Superior temporal gyrus (tissue), 1 donor: ENCODE measurements around the gene PAFAH2.
A peak's percentile ranks its signal among the peaks of the same experiment; 100 is the strongest.
"Not testable (repeated sequence)": the region's sequence is repeated elsewhere in the genome, so short reads cannot be mapped to it uniquely, and the experiment has no call there.

Source experiments
- DNase-seq: peaks from one replicate; pipeline ENCODE4 v3.0.0-alpha.2; 2016; ENCODE audit errors: extremely low spot score

Gene PAFAH2

DNA sequence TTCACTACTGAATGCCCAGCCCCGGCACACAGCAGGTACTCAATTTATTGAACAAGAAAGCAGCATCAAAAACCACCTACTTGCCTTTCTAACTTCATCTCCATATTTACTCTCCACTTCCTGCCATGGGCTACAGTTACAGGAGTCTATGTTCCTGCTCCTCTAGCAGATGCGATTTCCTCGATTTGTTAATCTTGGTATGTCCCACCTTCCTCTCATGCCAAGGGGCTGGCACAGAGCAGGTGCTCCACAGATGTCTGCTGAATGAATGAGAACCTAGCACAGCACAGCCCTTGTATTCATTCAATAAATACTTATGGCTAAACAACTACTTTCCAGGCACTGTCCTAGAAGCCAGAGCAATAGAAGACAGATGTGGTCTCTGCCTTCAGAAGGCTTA lies 12.2 kb downstream of the PAFAH2 start:
- DNase-seq: no peak

DNA sequence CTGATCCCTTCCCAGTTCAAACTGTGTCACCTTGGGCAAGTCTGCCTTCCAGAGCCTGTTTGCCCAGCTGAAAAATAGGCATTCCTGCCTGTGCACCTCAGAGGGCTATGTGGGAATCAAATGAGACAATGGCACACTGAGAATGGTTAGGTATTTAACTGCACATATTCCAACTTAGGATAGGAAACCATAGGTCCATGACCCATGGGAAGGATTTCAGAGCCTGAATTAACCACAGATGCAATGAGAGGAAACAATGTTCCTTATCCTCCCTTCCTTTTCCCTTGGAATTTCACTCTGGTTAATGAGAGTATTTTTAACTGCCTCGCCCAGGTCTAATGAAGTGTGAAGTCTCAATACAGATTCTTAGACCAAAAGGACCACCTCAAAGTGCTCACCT lies 12.7 kb downstream of the PAFAH2 start:
- no peak for DNase-seq

- DNase-seq: no peak
Measured at GRCh38 chr1:25979210-25979609, 18.7 kb downstream of the PAFAH2 start.

DNA sequence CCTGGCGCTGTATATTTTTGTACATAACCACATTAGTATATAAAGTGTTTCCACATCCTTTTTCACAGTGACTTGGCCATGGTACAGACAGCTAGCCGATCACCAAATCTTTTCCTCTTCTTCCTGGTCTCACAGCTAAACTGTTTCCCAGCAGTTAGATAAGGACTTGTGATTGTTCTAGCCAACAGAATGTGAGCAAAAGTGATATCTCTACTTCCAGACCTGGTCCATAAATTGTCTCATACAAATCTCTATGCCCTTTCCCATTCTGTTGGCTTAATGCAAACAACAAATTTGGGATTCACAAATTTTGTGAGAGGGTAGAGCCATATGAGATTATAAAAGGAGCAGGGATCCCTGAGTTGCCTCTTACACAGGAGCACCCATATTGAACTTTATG lies 19.5 kb downstream of the PAFAH2 start:
- no peak for DNase-seq

GRCh38 chr1:25977801-25978200 lies 20.1 kb downstream of the PAFAH2 start:
- peak; percentile 40 for DNase-seq

- peak; percentile 29 for DNase-seq
Measured at GRCh38 chr1:25973610-25974321, 24.1 kb downstream of the PAFAH2 start.

DNA sequence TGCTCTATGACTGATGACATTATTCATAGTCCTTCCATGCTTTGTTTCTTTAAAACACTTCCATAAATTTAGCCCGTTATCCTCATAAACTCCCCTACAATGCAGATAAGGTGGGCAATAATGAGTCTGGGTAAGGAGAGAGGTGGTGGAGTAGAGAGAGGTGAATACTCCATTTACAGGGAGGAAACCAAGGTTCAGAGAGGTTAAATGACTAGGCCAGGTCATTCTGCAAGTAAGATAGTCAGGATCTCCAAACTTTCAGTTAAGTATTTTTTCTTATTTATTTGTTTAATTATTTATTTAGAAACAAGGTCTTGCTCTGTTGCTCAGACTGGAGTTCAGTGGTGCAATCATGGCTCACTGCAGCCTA lies 26.1 kb downstream of the PAFAH2 start:
- DNase-seq: no peak

DNA sequence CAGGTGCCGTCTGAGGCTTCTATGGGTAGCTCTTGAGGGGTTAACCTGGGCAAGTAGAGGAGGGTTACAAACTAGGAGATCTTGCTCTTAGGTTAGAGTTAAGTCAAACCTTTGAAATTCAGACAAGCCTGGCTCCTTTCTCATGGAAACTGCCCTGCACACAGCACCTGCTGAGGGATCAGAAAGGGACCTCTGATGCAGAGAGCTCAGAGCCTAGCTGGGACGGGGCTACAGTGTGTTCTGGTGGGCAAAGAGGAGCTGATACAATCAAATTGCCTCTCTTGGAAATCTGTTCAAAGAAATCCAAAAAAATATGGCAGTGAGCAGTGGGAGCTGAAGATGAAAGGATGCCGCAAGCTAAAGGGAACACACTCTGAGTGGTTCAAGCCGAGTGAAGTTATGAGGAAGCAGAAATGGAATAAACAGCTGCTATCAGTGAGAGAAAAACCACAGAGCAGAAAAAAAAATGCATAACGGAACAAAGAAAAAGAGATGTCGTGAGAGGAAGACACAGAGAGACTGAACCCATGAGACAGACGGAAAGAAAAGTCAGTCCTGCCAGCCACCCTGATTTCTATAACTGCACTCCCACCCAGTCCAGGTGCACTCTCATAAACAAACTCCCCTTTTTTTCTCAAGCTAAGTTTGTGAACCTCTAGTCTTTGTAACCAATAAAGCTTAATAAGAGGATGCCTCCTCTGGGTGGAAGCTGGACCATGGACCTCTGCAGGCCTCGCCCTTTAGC lies 26.6 kb downstream of the PAFAH2 start:
- no peak for DNase-seq

- no peak for DNase-seq
Measured at GRCh38 chr1:25967308-25967707, 30.6 kb downstream of the PAFAH2 start.

- no peak for DNase-seq
Measured at GRCh38 chr1:25959611-25960010, 38.3 kb downstream of the PAFAH2 start.

GRCh38 chr1:25958465-25958864 lies 39.4 kb downstream of the PAFAH2 start:
- DNase-seq: no peak

DNA sequence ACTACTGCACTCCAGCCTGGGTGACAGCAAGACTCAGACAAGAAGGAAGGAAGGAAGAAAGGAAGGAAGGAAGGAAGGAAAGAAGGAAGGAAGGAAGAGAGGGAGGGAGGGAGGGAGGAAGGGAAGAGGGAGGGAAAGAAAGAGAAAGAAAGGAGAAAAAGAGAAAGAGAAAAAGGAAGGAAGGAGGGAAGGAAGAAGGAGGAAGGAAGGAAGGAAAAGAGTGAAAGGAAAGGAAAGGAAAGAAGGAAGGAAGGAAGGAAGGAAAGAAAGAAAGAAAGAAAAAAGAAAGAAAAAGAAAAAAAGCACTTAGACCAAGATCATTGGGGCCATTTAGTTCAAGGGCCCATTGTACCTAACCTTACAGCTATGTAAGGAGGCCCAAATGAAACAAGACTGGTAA lies 42.3 kb downstream of the PAFAH2 start:
- DNase-seq: no peak

- no peak for DNase-seq
Measured at GRCh38 chr1:25954282-25954938, 43.5 kb downstream of the PAFAH2 start.

GRCh38 chr1:25952841-25953401 lies 44.9 kb downstream of the PAFAH2 start:
- DNase-seq: peak; percentile 72

DNA sequence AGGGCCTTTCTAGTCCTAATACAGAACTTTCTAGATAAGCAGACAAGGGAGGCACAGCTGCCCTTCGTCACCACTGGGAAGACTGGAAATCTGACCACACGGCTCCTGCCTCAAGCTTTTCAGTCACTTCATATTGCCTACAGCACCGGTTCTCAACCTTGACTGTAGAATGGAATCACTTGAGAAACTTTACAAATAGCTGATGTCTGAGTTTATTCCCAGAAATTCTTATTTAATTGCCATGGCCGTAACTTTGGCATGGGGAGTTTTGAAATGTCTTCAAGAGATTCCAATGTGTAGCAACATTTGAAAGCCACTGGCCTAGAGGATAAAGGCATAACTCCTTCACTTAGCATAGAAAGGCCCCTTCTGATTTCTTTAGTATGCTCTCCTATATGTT lies 49.2 kb downstream of the PAFAH2 start:
- no peak for DNase-seq

- no peak for DNase-seq
Measured at GRCh38 chr1:25947027-25947426, 50.8 kb downstream of the PAFAH2 start.

- no peak for DNase-seq
Measured at GRCh38 chr1:25945761-25946160, 52.1 kb downstream of the PAFAH2 start.

GRCh38 chr1:25944986-25945385 lies 52.9 kb downstream of the PAFAH2 start:
- DNase-seq: no peak

- not testable (repeated sequence) for DNase-seq
Measured at GRCh38 chr1:25943511-25943910, 54.4 kb downstream of the PAFAH2 start.

- no peak for DNase-seq
Measured at GRCh38 chr1:25936947-25937346, 60.9 kb downstream of the PAFAH2 start.

DNA sequence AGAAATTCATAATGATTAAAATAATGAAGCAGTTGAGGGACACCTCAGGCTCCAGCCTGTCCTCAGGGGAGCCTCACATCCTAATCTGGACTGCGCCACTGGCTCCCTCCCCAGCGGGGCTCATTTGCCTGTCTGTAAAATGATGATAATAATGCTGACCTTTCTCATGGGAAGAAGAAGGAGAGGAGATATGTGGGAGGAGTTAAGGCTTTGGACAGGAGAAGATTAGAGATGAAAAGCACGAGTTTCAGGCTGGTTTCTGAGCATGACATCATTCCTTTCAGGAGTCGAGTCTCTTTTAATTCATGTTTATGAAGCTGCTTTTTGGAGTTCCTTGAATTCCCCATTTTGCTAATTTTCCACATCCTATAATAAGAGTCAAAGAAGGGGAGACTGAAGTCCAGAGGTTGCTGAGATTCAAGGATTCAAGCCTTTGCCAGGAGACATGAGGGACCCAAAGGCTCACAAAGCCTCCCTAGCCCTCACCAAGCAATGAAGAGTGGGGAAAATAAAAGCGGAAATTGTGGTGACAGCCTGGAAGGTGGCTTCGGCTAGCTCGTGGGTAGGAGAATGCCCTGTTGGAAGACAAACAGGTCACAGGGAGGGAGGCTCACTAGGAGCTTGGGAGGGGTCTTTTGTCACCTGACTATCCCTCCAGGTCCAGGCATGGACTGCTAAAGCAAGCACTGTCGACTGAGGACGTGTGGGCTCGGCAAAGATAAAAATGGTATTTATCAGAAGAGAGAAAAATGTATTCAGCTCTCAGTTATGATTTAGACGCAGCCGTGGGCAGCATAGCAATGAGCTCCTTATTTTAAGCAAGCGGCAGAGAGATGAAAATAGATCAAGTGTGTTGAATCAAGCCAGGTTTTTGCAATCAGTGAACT lies 64.1 kb downstream of the PAFAH2 start:
- DNase-seq: peak; percentile 72
